GM21367 (cell line): ENCODE data around the gene AKT1.
"Not testable (repeated sequence)": the region's sequence is repeated elsewhere in the genome, so short reads cannot be mapped to it uniquely, and the experiment has no call there.

Experiments
- ATAC-seq: cut with Tn5 transposase; IDR thresholded peaks from one replicate; pipeline ENCODE4 v1.9.1; 2021; ENCODE audit not compliant: unreplicated experiment

Gene AKT1

GRCh38 chr14:104819361-104819781 is 23.8 kb upstream of the AKT1 start:
- no peak for ATAC-seq

- no peak for ATAC-seq
Observed at GRCh38 chr14:104818714-104819161, 23.2 kb upstream of the AKT1 start.

- no peak for ATAC-seq
Observed at GRCh38 chr14:104817930-104818713, 22.6 kb upstream of the AKT1 start.

GRCh38 chr14:104816616-104816884 is 21.0 kb upstream of the AKT1 start:
- ATAC-seq, result peak; percentile 3

- ATAC-seq, result not testable (repeated sequence)
Observed at GRCh38 chr14:104814701-104815100, 19.2 kb upstream of the AKT1 start.

- ATAC-seq, result no peak
Observed at GRCh38 chr14:104813286-104813685, 17.7 kb upstream of the AKT1 start.

- no peak for ATAC-seq
Observed at GRCh38 chr14:104810316-104810715, 14.8 kb upstream of the AKT1 start.

GRCh38 chr14:104808456-104808855 is 12.9 kb upstream of the AKT1 start:
- no peak for ATAC-seq

GRCh38 chr14:104806625-104807465 is 11.3 kb upstream of the AKT1 start:
- no peak for ATAC-seq

- ATAC-seq, result no peak
Observed at GRCh38 chr14:104805941-104806624, 10.5 kb upstream of the AKT1 start.

- no peak for ATAC-seq
Observed at GRCh38 chr14:104805326-104805678, 9.8 kb upstream of the AKT1 start.

GRCh38 chr14:104804481-104805325 is 9.2 kb upstream of the AKT1 start:
- no peak for ATAC-seq

GRCh38 chr14:104803912-104804410 is 8.4 kb upstream of the AKT1 start:
- no peak for ATAC-seq

- ATAC-seq, result no peak
Observed at GRCh38 chr14:104803280-104803911, 7.8 kb upstream of the AKT1 start.

- no peak for ATAC-seq
Observed at GRCh38 chr14:104802394-104803184, 7.0 kb upstream of the AKT1 start.

GRCh38 chr14:104801520-104802393 is 6.2 kb upstream of the AKT1 start:
- ATAC-seq, result no peak

- ATAC-seq, result peak; percentile 30
Observed at GRCh38 chr14:104800771-104801519, 5.4 kb upstream of the AKT1 start, which contains the start of gene ZBTB42. ZBTB42 (plus strand) TSS chr14:104801101; CDS start chr14:104801198, 97 bp downstream.
